Activated T-cell treated with anti-CD3 and anti-CD28 coated beads, Interleukin-2, amount 50 U/mL, for 48 hours (primary cell): ENCODE measurements around the gene CCSER2.
"Not testable (repeated sequence)": the region's sequence is repeated elsewhere in the genome, so short reads cannot be mapped to it uniquely, and the experiment has no call there.

Experiments used
- DNase-seq, 2 experiments: peaks; one replicate each; pipeline ENCODE4 v3.0.0-alpha.2; 2020

Gene CCSER2

GRCh38 chr10:84347575-84348002, 19.2 kb downstream of the CCSER2 start:
- not testable (repeated sequence) for DNase-seq

- DNase-seq = no peak
Observed at GRCh38 chr10:84348447-84348846, 20.1 kb downstream of the CCSER2 start.

GRCh38 chr10:84348860-84349259, 20.5 kb downstream of the CCSER2 start:
- DNase-seq = no peak

- peak; percentile 75 to 76 for DNase-seq
Observed at GRCh38 chr10:84352251-84352842, 24.0 kb downstream of the CCSER2 start.

- DNase-seq = no peak
Observed at GRCh38 chr10:84353052-84353803, 24.8 kb downstream of the CCSER2 start.

- no peak for DNase-seq
Observed at GRCh38 chr10:84354623-84355022, 26.2 kb downstream of the CCSER2 start.

GRCh38 chr10:84355106-84355505, 26.7 kb downstream of the CCSER2 start:
- no peak for DNase-seq

- no peak for DNase-seq
Observed at GRCh38 chr10:84356928-84357327, 28.5 kb downstream of the CCSER2 start.

- no peak for DNase-seq
Observed at GRCh38 chr10:84358743-84359142, 30.4 kb downstream of the CCSER2 start.

- no peak for DNase-seq
Observed at GRCh38 chr10:84360637-84361365, 32.4 kb downstream of the CCSER2 start.

GRCh38 chr10:84365335-84365881, 37.0 kb downstream of the CCSER2 start:
- no peak for DNase-seq

GRCh38 chr10:84366041-84366440, 37.7 kb downstream of the CCSER2 start:
- no peak for DNase-seq

GRCh38 chr10:84367256-84367655, 38.9 kb downstream of the CCSER2 start:
- DNase-seq = no peak

GRCh38 chr10:84368828-84369227, 40.4 kb downstream of the CCSER2 start:
- DNase-seq = no peak

GRCh38 chr10:84370283-84370682, 41.9 kb downstream of the CCSER2 start:
- no peak for DNase-seq

GRCh38 chr10:84371944-84372343, 43.6 kb downstream of the CCSER2 start:
- DNase-seq = no peak

GRCh38 chr10:84373000-84373399, 44.6 kb downstream of the CCSER2 start:
- DNase-seq = no peak

GRCh38 chr10:84374455-84374854, 46.1 kb downstream of the CCSER2 start:
- DNase-seq = no peak

GRCh38 chr10:84375011-84375410, 46.6 kb downstream of the CCSER2 start:
- DNase-seq = no peak

GRCh38 chr10:84375881-84376280, 47.5 kb downstream of the CCSER2 start:
- no peak for DNase-seq

- DNase-seq = no peak
Observed at GRCh38 chr10:84388148-84388547, 59.8 kb downstream of the CCSER2 start.

- DNase-seq = no peak
Observed at GRCh38 chr10:84390364-84390763, 62.0 kb downstream of the CCSER2 start.

- no peak for DNase-seq
Observed at GRCh38 chr10:84391326-84391725, 62.9 kb downstream of the CCSER2 start.

GRCh38 chr10:84392181-84392580, 63.8 kb downstream of the CCSER2 start:
- DNase-seq = no peak
